ENCODE measurements around the gene PEMT. TPM values are rescaled to one million over a fixed set of nuclear protein-coding genes. Genes with fewer than 3 reads are reported as not detected.

Gene PEMT
- total and polyA plus RNA-seq, 2 of the 4 experiments (the other 2 are of a cell fraction): 23.3 to 49.5 TPM

DNA sequence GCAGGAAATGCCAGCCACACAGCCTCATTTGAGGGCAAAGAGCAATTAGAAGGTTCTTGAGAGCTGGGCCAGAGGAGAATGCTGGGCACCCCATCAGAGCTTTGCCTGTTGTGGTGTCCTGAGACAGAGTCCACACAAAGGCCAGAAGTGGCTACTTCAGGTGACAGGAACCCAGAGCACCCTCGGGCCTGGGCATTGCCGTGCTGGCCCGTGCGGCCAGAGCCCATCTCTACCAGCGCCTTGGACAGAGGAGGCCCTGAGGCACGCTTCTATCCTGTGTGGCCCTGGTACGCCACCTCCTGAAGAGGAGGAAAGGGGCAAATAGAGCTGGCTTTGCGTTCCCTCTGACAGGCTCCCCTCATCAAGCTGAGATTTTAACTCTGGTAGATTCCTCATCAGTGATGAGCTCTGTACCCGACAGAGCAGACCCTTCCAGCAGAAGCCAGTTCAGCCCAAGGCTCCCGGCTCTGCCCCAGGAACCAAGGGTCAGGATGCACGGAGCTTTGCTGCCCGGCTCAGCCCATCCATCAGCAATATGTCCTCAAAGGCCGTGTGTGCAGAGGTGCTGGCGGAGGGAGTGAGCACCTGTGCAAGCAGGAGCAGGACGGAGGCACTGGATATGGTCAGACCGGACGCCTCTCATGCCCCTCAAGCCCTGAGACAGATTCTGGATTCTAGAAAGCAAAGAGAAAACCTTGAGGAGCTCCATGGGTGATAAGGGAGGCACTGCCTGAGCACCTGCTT, 91.9 kb downstream of the PEMT start (continued):
- TF ChIP-seq FOS (IDR thresholded peaks at IDR 0.05; ENCODE audit: low read depth, low read length): no peak

DNA sequence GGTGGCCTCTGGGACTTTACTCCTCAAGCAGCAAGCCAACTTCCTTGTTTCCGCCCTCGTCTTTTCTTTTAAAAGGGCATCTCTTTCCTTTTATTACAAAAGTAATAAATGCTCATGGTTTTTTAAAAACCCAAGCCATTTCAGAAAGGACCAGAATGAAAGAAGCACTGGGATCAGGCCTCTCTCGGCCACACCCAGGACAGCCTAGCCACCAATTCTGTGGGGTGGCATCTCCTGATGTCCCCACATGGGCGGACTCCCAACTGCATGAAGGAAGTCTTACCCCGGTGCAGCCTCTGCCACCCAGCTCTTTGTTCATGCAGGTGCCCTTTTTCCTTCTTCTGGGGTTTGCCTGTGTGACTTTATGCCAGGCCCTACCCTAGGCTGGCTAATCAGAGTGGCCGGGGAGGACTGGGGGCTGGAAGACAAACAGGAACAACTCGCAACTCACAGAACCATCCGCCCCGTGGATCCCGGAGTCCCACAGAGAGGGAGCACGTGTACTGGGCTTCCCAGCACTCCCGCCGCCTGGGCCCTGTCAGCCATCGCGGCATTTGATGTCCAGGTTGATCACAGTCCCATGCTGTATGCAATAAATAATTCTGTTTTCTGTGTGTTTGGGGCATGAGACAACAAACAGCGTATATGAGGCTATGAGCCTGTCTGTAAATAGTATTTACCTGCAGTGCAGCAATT, 92.8 kb downstream of the PEMT start:
- dilution Hi-C loops (cut with HindIII; ENCODE audit: low sequenced_read_pairs, unreplicated experiment) (no loop called here), intact Hi-C loops (cut with micrococcal nuclease) (loop anchor here (5.0 kb wide), 1 partner anchor 114 kb away; no protein-coding TSS in a partner anchor), in situ Hi-C loops (cut with MboI; ENCODE audit: low sequenced_read_pairs) (loop anchor here (5.0 kb wide), 2 partner anchors 141 to 144 kb away; no protein-coding TSS in a partner anchor)
- Histone ChIP-seq H3K23ac (ENCODE audit: low read depth, low read length) (no peak overlapping the region), H3K18ac (ENCODE audit: low read depth, low read length) (no peak overlapping the region), H2BK120ac (ENCODE audit: low read depth, low read length) (no peak overlapping the region), H2AK5ac (ENCODE audit: low read depth, low read length) (no peak overlapping the region), H3K4me3 (ENCODE audit: insufficient read depth, low read depth, low read length) (no peak overlapping the region), H3K9ac (ENCODE audit: low read depth, low read length) (no peak overlapping the region), H3K9me1 (ENCODE audit: insufficient read depth, low read length) (no peaks in the 10 kb centered on the region), H4K20me1 (ENCODE audit: insufficient read depth, low read length) (peaks cover 7% of the 10 kb centered on the region; the same call in 1 of the 2 replicates), H2BK5ac (ENCODE audit: low read depth, low read length, poor library complexity, severe bottlenecking) (no peak overlapping the region), H3K4ac (ENCODE audit: low read depth, low read length) (no peak overlapping the region), H3K36me3 (ENCODE audit: control insufficient read depth, insufficient read depth, low read length) (no peaks in the 10 kb centered on the region), H4K91ac (ENCODE audit: insufficient read depth, low read depth, low read length) (no peak overlapping the region), H3K27me3 (ENCODE audit: control insufficient read depth, insufficient read depth, low read length) (peaks cover 3% of the 10 kb centered on the region; the same call in 1 of the 2 replicates), H2BK15ac (ENCODE audit: low read depth, low read length) (no peak overlapping the region), H3K9me3 (ENCODE audit: control insufficient read depth, insufficient read depth, low read length) (no peaks in the 10 kb centered on the region; the same call in 1 of the 2 replicates), H4K5ac (ENCODE audit: low read depth, low read length) (no peak overlapping the region), H4K8ac (ENCODE audit: low read depth in 2 of 2, low read length in 2 of 2) (no peak overlapping the region), H3K27ac (ENCODE audit: insufficient read depth, low read length) (no peak overlapping the region), H3K4me1 (ENCODE audit: control insufficient read depth, insufficient read depth, low read length) (peaks cover 7% of the 10 kb centered on the region; the same call in 1 of the 2 replicates), H3K4me2 (ENCODE audit: low read depth, low read length) (no peak overlapping the region), H3K79me1 (ENCODE audit: low read depth in 1 of 2, low read length in 2 of 2) (peaks cover 0 to 6% of the 10 kb centered on the region in 2 experiments; a peak in 1 of 4 replicates), H2AFZ (replicated peaks; ENCODE audit: low read length, poor library complexity) (no peak overlapping the region), H3K14ac (replicated peaks; ENCODE audit: low read depth, low read length) (no peak overlapping the region), H2AK9ac (replicated peaks; ENCODE audit: low read depth, low read length, poor library complexity) (no peak overlapping the region), H2BK20ac (ENCODE audit: low read depth, low read length) (no peak overlapping the region), H3K56ac (ENCODE audit: extremely low read depth, insufficient read depth, low read length) (no peak overlapping the region)
- ATAC-seq (ENCODE audit: low read depth) (no peak), DNase-seq (no peak)
- 83% methylated on average over 7 of the region's 16 CpGs; no CpG with 5 or more reads in 1 of the 2 experiments for WGBS, 2 experiments (ENCODE audit: extremely low coverage in 2 of 2, insufficient read length in 1 of 2)
- ChIA-PET CTCF (interaction anchor here (0.6 kb wide), 1 partner anchor 48 kb away, joined by 3 read pairs; no protein-coding TSS in a partner anchor), POLR2A (ENCODE audit: unreplicated experiment) (no interaction called here)
- TF ChIP-seq CHD1 (IDR thresholded peaks at IDR 0.05; ENCODE audit: low read depth, low read length) (no peak), SMC3 (IDR thresholded peaks at IDR 0.05; ENCODE audit: low read depth, low read length) (no peak), FOS (IDR thresholded peaks at IDR 0.05; ENCODE audit: low read depth, low read length) (no peak), MAZ (IDR thresholded peaks at IDR 0.05; ENCODE audit: borderline replicate concordance, low read depth, low read length) (no peak), POLR2A (IDR thresholded peaks at IDR 0.05; ENCODE audit: low read depth, low read length) (no peak), MAFK (IDR thresholded peaks at IDR 0.05; ENCODE audit: low read depth, low read length) (no peak), RCOR1 (IDR thresholded peaks at IDR 0.05; ENCODE audit: insufficient replicate concordance, low read length) (no peak), BHLHE40 (IDR thresholded peaks at IDR 0.05; ENCODE audit: low read depth, low read length) (no peak), RFX5 (IDR thresholded peaks at IDR 0.05; ENCODE audit: low read depth, low read length) (no peak)
- TF ChIP-seq, protein P1, sequence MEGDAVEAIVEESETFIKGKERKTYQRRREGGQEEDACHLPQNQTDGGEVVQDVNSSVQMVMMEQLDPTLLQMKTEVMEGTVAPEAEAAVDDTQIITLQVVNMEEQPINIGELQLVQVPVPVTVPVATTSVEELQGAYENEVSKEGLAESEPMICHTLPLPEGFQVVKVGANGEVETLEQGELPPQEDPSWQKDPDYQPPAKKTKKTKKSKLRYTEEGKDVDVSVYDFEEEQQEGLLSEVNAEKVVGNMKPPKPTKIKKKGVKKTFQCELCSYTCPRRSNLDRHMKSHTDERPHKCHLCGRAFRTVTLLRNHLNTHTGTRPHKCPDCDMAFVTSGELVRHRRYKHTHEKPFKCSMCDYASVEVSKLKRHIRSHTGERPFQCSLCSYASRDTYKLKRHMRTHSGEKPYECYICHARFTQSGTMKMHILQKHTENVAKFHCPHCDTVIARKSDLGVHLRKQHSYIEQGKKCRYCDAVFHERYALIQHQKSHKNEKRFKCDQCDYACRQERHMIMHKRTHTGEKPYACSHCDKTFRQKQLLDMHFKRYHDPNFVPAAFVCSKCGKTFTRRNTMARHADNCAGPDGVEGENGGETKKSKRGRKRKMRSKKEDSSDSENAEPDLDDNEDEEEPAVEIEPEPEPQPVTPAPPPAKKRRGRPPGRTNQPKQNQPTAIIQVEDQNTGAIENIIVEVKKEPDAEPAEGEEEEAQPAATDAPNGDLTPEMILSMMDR (conservative IDR thresholded peaks at IDR 0.05; ENCODE audit: low read depth, low read length): no peak
- TF ChIP-seq, protein P2, sequence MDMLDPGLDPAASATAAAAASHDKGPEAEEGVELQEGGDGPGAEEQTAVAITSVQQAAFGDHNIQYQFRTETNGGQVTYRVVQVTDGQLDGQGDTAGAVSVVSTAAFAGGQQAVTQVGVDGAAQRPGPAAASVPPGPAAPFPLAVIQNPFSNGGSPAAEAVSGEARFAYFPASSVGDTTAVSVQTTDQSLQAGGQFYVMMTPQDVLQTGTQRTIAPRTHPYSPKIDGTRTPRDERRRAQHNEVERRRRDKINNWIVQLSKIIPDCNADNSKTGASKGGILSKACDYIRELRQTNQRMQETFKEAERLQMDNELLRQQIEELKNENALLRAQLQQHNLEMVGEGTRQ (IDR thresholded peaks at IDR 0.05; ENCODE audit: low read depth, low read length): no peak
- BruUV-seq (replicated peaks): no TSS peak

Data from IMR-90 (cell line).